ENCODE data around the gene CDH13. TPM values are rescaled to one million over a fixed set of nuclear protein-coding genes. Genes with fewer than 3 reads are reported as not detected.

The CDH13 gene
- polyA plus RNA-seq, 1 experiment: 113 TPM

GRCh38 chr16:83730812-83731211 is 1104.0 kb downstream of the CDH13 start:
- CTCF ChIA-PET: no interaction called here
- Histone ChIP-seq H3K27me3 (ENCODE audit: control insufficient read depth, insufficient read depth, low read length) (no peaks in the 10 kb centered on the region), H3K4me3 (ENCODE audit: low read depth, low read length) (no peak overlapping the region), H3K36me3 (ENCODE audit: control insufficient read depth, insufficient read depth, low read length) (no peaks in the 10 kb centered on the region)
- no peak for DNase-seq (ENCODE audit: low read depth)
- TF ChIP-seq CTCF (IDR thresholded peaks at IDR 0.05; ENCODE audit: insufficient read depth, low read depth, low read length): no peak
- POLR2A ChIA-PET: no interaction called here

- Histone ChIP-seq H3K36me3 (ENCODE audit: control insufficient read depth, insufficient read depth, low read length) (no peaks in the 10 kb centered on the region), H3K27me3 (ENCODE audit: control insufficient read depth, insufficient read depth, low read length) (no peaks in the 10 kb centered on the region), H3K4me3 (ENCODE audit: low read depth, low read length) (no peak overlapping the region)
- POLR2A ChIA-PET: no interaction called here
- no peak for DNase-seq (ENCODE audit: low read depth)
- no peak for TF ChIP-seq CTCF (IDR thresholded peaks at IDR 0.05; ENCODE audit: insufficient read depth, low read depth, low read length)
- CTCF ChIA-PET: no interaction called here
Measured at GRCh38 chr16:83732536-83732935, 1105.8 kb downstream of the CDH13 start.

- DNase-seq (ENCODE audit: low read depth): no peak
- H3K4me3 ChIP-seq (ENCODE audit: low read depth, low read length): no peak overlapping the region
- ChIA-PET CTCF (no interaction called here), POLR2A (no interaction called here)
- no peaks in the 10 kb centered on the region for H3K27me3 ChIP-seq (ENCODE audit: control insufficient read depth, insufficient read depth, low read length)
- no peaks in the 10 kb centered on the region for H3K36me3 ChIP-seq (ENCODE audit: control insufficient read depth, insufficient read depth, low read length)
- no peak for TF ChIP-seq CTCF (IDR thresholded peaks at IDR 0.05; ENCODE audit: insufficient read depth, low read depth, low read length)
Measured at GRCh38 chr16:83733301-83733700, 1106.5 kb downstream of the CDH13 start.

GRCh38 chr16:83734136-83734535 is 1107.4 kb downstream of the CDH13 start:
- H3K27me3 ChIP-seq (ENCODE audit: control insufficient read depth, insufficient read depth, low read length): no peaks in the 10 kb centered on the region
- no peak overlapping the region for H3K4me3 ChIP-seq (ENCODE audit: low read depth, low read length)
- DNase-seq (ENCODE audit: low read depth): no peak
- ChIA-PET CTCF (no interaction called here), POLR2A (no interaction called here)
- TF ChIP-seq CTCF (IDR thresholded peaks at IDR 0.05; ENCODE audit: insufficient read depth, low read depth, low read length): no peak
- H3K36me3 ChIP-seq (ENCODE audit: control insufficient read depth, insufficient read depth, low read length): no peaks in the 10 kb centered on the region

- ChIA-PET POLR2A (no interaction called here), CTCF (interaction anchor here (1.2 kb wide), 1 partner anchor 17 kb away, joined by 3 read pairs; no protein-coding TSS in a partner anchor)
- no peaks in the 10 kb centered on the region for H3K36me3 ChIP-seq (ENCODE audit: control insufficient read depth, insufficient read depth, low read length)
- no peak for TF ChIP-seq CTCF (IDR thresholded peaks at IDR 0.05; ENCODE audit: insufficient read depth, low read depth, low read length)
- H3K4me3 ChIP-seq (ENCODE audit: low read depth, low read length): no peak overlapping the region
- H3K27me3 ChIP-seq (ENCODE audit: control insufficient read depth, insufficient read depth, low read length): no peaks in the 10 kb centered on the region
- no peak for DNase-seq (ENCODE audit: low read depth)
Measured at GRCh38 chr16:83737729-83738354, 1111.1 kb downstream of the CDH13 start.
